A549 (cell line): ENCODE measurements around the gene ULK4. TPM values are rescaled to one million over a fixed set of nuclear protein-coding genes. Genes with fewer than 3 reads are reported as not detected.

Source experiments
- ATAC-seq, 2 experiments: fragments of 200-7000 bp in 1 of 2; fragments of >200 bp in 1 of 2; cut with Nextera tagmentation in 1 of 2; cut with Tn5 transposase in 1 of 2; 3 replicates each; pipeline versions ENCODE4 v1.8.0 to v1.9.1; 2018 to 2020; ENCODE audit warnings: mild to moderate bottlenecking in 1 of 2, moderate library complexity in 1 of 2
- CTCF ChIA-PET: fragments of 300-600 bp; sonication (Branson Sonifier 250); formaldehyde crosslinking; extraction: SDS; loops from one replicate; lab custom pipeline; 2021; ENCODE audit warnings: antibody characterized with exemption, inconsistent platforms; lab: Yijun Ruan, JAX
- POLR2A ChIA-PET: fragments of 350-600 bp; formaldehyde crosslinking; extraction: SDS; loops from one replicate; lab custom pipeline; 2021; ENCODE audit warnings: antibody characterized with exemption, inconsistent platforms; lab: Yijun Ruan, JAX
- DNase-seq, 2 experiments: peaks; one replicate each; pipeline versions ENCODE4 v3.0.0 to v3.0.0-alpha.2; 2011 to 2016; ENCODE audit warnings: low read depth in 1 of 2, low spot score in 1 of 2
- FAIRE-seq: peaks from 2 replicates; lab custom pipeline; 2011; peaks lifted over from hg19 to GRCh38; lab: Jason Lieb, UNC
- H3K27ac ChIP-seq, 2 experiments: fragments of >200 bp; sonication (Bioruptor Twin); formaldehyde crosslinking; 3 replicates each; pipeline ENCODE4 v1.5.1; 2016 to 2017
- H3K4me1 ChIP-seq: fragments of >200 bp; sonication (Bioruptor Twin); formaldehyde crosslinking; 3 replicates; pipeline ENCODE4 v1.6.1; 2016
- H3K4me2 ChIP-seq: fragments of >200 bp; sonication (Bioruptor Twin); formaldehyde crosslinking; 3 replicates; pipeline ENCODE4 v1.6.1; 2016
- H3K4me3 ChIP-seq: fragments of >200 bp; sonication (Bioruptor Twin); formaldehyde crosslinking; 3 replicates; pipeline ENCODE4 v1.5.1; 2016
- H3K9me3 ChIP-seq: fragments of >200 bp; sonication (Bioruptor Twin); formaldehyde crosslinking; 3 replicates; pipeline ENCODE4 v1.6.1; 2016
- CBX2 ChIP-seq: fragments of 200-600 bp; sonication (generic); IDR thresholded peaks from 2 replicates; pipeline ENCODE4 v1.6.1; 2016; ENCODE audit warnings: low read depth, mild to moderate bottlenecking, borderline replicate concordance
- CBX8 ChIP-seq: fragments of 200-600 bp; sonication (generic); IDR thresholded peaks from 2 replicates; pipeline ENCODE4 v1.6.1; 2016
- CEBPB ChIP-seq, 2 experiments: fragments of >200 bp in 1 of 2; sonication (Bioruptor Twin) in 1 of 2; formaldehyde crosslinking in 1 of 2; IDR thresholded peaks; 2 replicates each; pipeline ENCODE4 v1.6.1; 2012 to 2016
- CHD2 ChIP-seq: fragments of 150-350 bp; IDR thresholded peaks from 2 replicates; pipeline ENCODE4 v1.6.1; 2014; ENCODE audit warnings: low read length; ENCODE audit not compliant: partially characterized antibody
- CTCF ChIP-seq: fragments of >200 bp; sonication (Bioruptor Twin); formaldehyde crosslinking; IDR thresholded peaks from 3 replicates; pipeline ENCODE4 v1.5.1; 2016
- E2F6 ChIP-seq: IDR thresholded peaks from 2 replicates; pipeline ENCODE4 v1.6.1; 2012; ENCODE audit warnings: low read depth, borderline replicate concordance
- EHF ChIP-seq: fragments of 250-450 bp; sonication (Bioruptor Pico); IDR thresholded peaks from 2 replicates; pipeline ENCODE4 v1.5.0; 2020; ENCODE audit warnings: mild to moderate bottlenecking
- EHMT2 ChIP-seq: fragments of 200-600 bp; sonication (generic); IDR thresholded peaks from 2 replicates; pipeline ENCODE4 v1.6.1; 2016; ENCODE audit warnings: antibody characterized with exemption, low read depth, mild to moderate bottlenecking, moderate library complexity
- ELK1 ChIP-seq: fragments of 150-350 bp; IDR thresholded peaks from 2 replicates; pipeline ENCODE4 v1.6.1; 2014; ENCODE audit warnings: low read depth, mild to moderate bottlenecking, low read length
- EP300 ChIP-seq, 2 experiments: fragments of >200 bp; sonication (Bioruptor Twin); formaldehyde crosslinking; IDR thresholded peaks; 2 replicates in 1 of 2; 3 replicates in 1 of 2; pipeline ENCODE4 v1.6.1; 2016 to 2017
- ESRRA ChIP-seq: fragments of 150-350 bp; IDR thresholded peaks from 2 replicates; pipeline ENCODE4 v1.6.1; 2014; ENCODE audit warnings: mild to moderate bottlenecking, low read length, borderline replicate concordance
- FOSB ChIP-seq: fragments of 250-450 bp; sonication (Bioruptor Pico); IDR thresholded peaks from 2 replicates; pipeline ENCODE4 v1.5.0; 2020; ENCODE audit warnings: mild to moderate bottlenecking, moderate library complexity
- FOSL2 ChIP-seq, 2 experiments: fragments of 450-650 bp in 1 of 2; fragments of >200 bp in 1 of 2; sonication (Bioruptor Twin) in 1 of 2; formaldehyde crosslinking; IDR thresholded peaks; 2 replicates each; pipeline versions ENCODE4 v1.5.0 to v1.6.1; 2016 to 2020; ENCODE audit warnings: mild to moderate bottlenecking in 1 of 2, moderate library complexity in 1 of 2
- HDAC2 ChIP-seq: fragments of 200-600 bp; sonication (generic); IDR thresholded peaks from 2 replicates; pipeline ENCODE4 v1.6.1; 2016
- HEYL ChIP-seq: fragments of 250-450 bp; sonication (Bioruptor Pico); IDR thresholded peaks from 2 replicates; pipeline ENCODE4 v1.8.0; 2021; ENCODE audit warnings: mild to moderate bottlenecking, moderate library complexity
- HMGXB4 ChIP-seq: fragments of 250-450 bp; sonication (Bioruptor Pico); IDR thresholded peaks from 2 replicates; pipeline ENCODE4 v1.5.0; 2021; ENCODE audit warnings: mild to moderate bottlenecking, moderate library complexity, borderline replicate concordance
- HOXB13 ChIP-seq: fragments of 250-450 bp; sonication (Bioruptor Pico); IDR thresholded peaks from 2 replicates; pipeline ENCODE4 v1.5.0; 2020; ENCODE audit warnings: low read depth, mild to moderate bottlenecking, moderate library complexity
- JUN ChIP-seq, 2 experiments: fragments of >200 bp; sonication (Bioruptor Twin); formaldehyde crosslinking; IDR thresholded peaks; 2 replicates in 1 of 2; 3 replicates in 1 of 2; pipeline ENCODE4 v1.6.1; 2016 to 2017
- JUNB ChIP-seq: fragments of >200 bp; sonication (Bioruptor Twin); formaldehyde crosslinking; IDR thresholded peaks from 2 replicates; pipeline ENCODE4 v1.6.1; 2016
- MAX ChIP-seq: IDR thresholded peaks from 2 replicates; pipeline ENCODE4 v1.6.1; 2012
- MAZ ChIP-seq: fragments of 150-350 bp; IDR thresholded peaks from 2 replicates; pipeline ENCODE4 v1.6.1; 2014; ENCODE audit warnings: antibody characterized with exemption, low read depth, low read length, borderline replicate concordance
- NFE2L2 ChIP-seq: fragments of 150-350 bp; conservative IDR thresholded peaks from 2 replicates; pipeline ENCODE4 v1.6.1; 2014; ENCODE audit warnings: low read length
- NR3C1 ChIP-seq: fragments of >200 bp; sonication (Bioruptor Twin); formaldehyde crosslinking; IDR thresholded peaks from 3 replicates; pipeline ENCODE4 v1.6.1; 2017
- POLR2A ChIP-seq: IDR thresholded peaks from 2 replicates; pipeline ENCODE4 v1.6.1; 2012; ENCODE audit warnings: mild to moderate bottlenecking, low read length
- POLR2AphosphoS2 ChIP-seq: conservative IDR thresholded peaks from 2 replicates; pipeline ENCODE4 v1.6.1; 2012; ENCODE audit warnings: low read length, improper control_type of control experiment, inconsistent platforms
- RAD21 ChIP-seq, 2 experiments: fragments of >200 bp in 1 of 2; sonication (Bioruptor Twin) in 1 of 2; formaldehyde crosslinking in 1 of 2; IDR thresholded peaks in 1 of 2; conservative IDR thresholded peaks in 1 of 2; 2 replicates in 1 of 2; 3 replicates in 1 of 2; pipeline ENCODE4 v1.6.1; 2012 to 2018; ENCODE audit warnings: inconsistent platforms in 1 of 2
- RCOR1 ChIP-seq: fragments of 150-350 bp; IDR thresholded peaks from 2 replicates; pipeline ENCODE4 v1.6.1; 2014; ENCODE audit warnings: antibody characterized with exemption, low read length, low read depth
- RFX5 ChIP-seq: fragments of 450-650 bp; IDR thresholded peaks from 2 replicates; pipeline ENCODE4 v1.7.1; 2014; ENCODE audit warnings: antibody characterized with exemption, mild to moderate bottlenecking, moderate library complexity
- SMC3 ChIP-seq: fragments of >200 bp; sonication (Bioruptor Twin); formaldehyde crosslinking; IDR thresholded peaks from 3 replicates; pipeline ENCODE4 v1.6.1; 2018; ENCODE audit warnings: inconsistent platforms
- TFCP2L1 ChIP-seq: fragments of 250-450 bp; sonication (Bioruptor Pico); IDR thresholded peaks from 2 replicates; pipeline ENCODE4 v1.5.0; 2021; ENCODE audit warnings: mild to moderate bottlenecking
- USF2 ChIP-seq: fragments of 450-650 bp; IDR thresholded peaks from 2 replicates; pipeline ENCODE4 v1.6.1; 2014; ENCODE audit warnings: antibody characterized with exemption
- ZSCAN20 ChIP-seq: fragments of 250-450 bp; sonication (Bioruptor Pico); IDR thresholded peaks from 2 replicates; pipeline ENCODE4 v1.8.0; 2022; ENCODE audit warnings: mild to moderate bottlenecking, moderate library complexity
- WGBS: methylation state at CpG from one replicate; pipeline ENCODE4 v1.1.6; 2017; ENCODE audit errors: missing lambda C conversion rate; 5-methylcytosine and 5-hydroxymethylcytosine counted together
- polyA plus RNA-seq, 4 experiments: library from polyadenylated mRNA; depleted of rRNA in 3 of 4; stranded (reverse); fragments of >200 nt; fragmentation: RNase III in 1 of 4; extraction: RNeasy Plus Mini Kit Qiagen cat#74134 plus additional on column Dnase treatment in 1 of 4; gene quantifications; 2 replicates in 3 of 4; 3 replicates in 1 of 4; pipeline ENCODE4 v1.2.3, GENCODE V29; 2011 to 2017

ULK4 gene
- polyA plus RNA-seq, 2 of the 4 experiments (the other 2 are of a cell fraction) = 4.9 to 7.7 TPM

GRCh38 chr3:41598402-41599126, 363.3 kb downstream of the ULK4 start:
- CTCF ChIA-PET = interaction anchor here (0.6 kb wide), 1 partner anchor 61 kb away, joined by 3 read pairs; no protein-coding TSS in a partner anchor
- Histone ChIP-seq H3K9me3 (no peaks in the 10 kb centered on the region), H3K4me3 (no peak overlapping the region), H3K4me1 (no peaks in the 10 kb centered on the region), H3K27ac (no peak overlapping the region), H3K4me2 (no peak overlapping the region)
- WGBS = 60% methylated on average over 8 of the region's 8 CpGs
- POLR2A ChIA-PET = no interaction called here
- no peak for ATAC-seq
- DNase-seq = no peak
- TF ChIP-seq EHMT2 = no peak
- TF ChIP-seq HDAC2 = no peak
- no peak for TF ChIP-seq E2F6
- no peak for TF ChIP-seq FOSB
- TF ChIP-seq HMGXB4 (CRISPR knock-in tag) = no peak
- TF ChIP-seq ESRRA = no peak
- no peak for TF ChIP-seq TFCP2L1 (CRISPR knock-in tag)
- no peak for TF ChIP-seq CBX2
- TF ChIP-seq JUN (IDR thresholded peaks at IDR 0.05) = no peak
- no peak for TF ChIP-seq POLR2A
- TF ChIP-seq NFE2L2 = no peak
- no peak for TF ChIP-seq ELK1
- TF ChIP-seq CHD2 = no peak
- TF ChIP-seq MAZ = no peak
- TF ChIP-seq POLR2AphosphoS2 = no peak
- no peak for TF ChIP-seq USF2
- no peak for TF ChIP-seq EP300 (IDR thresholded peaks at IDR 0.05)
- TF ChIP-seq CTCF = no peak
- no peak for TF ChIP-seq RAD21 (conservative IDR thresholded peaks at IDR 0.05 in 1 of 2, IDR thresholded peaks at IDR 0.05 in 1 of 2)
- TF ChIP-seq RCOR1 = no peak
- no peak for FAIRE-seq

GRCh38 chr3:41593774-41594173, 368.1 kb downstream of the ULK4 start:
- CTCF ChIA-PET = interaction anchor here (0.9 to 1.6 kb wide), 3 partner anchors 13 to 33 kb away, joined by 3 read pairs; no protein-coding TSS in a partner anchor
- DNase-seq (no peak), FAIRE-seq (no peak), ATAC-seq (no peak)
- H3K4me3 ChIP-seq = no peak overlapping the region
- 82% methylated on average over 5 of the region's 5 CpGs for WGBS
- POLR2A ChIA-PET = no interaction called here
- no peaks in the 10 kb centered on the region for H3K4me1 ChIP-seq
- H3K4me2 ChIP-seq = no peak overlapping the region
- no peaks in the 10 kb centered on the region for H3K9me3 ChIP-seq
- H3K27ac ChIP-seq = no peak overlapping the region
- TF ChIP-seq RCOR1 = no peak
- TF ChIP-seq EHF = no peak
- no peak for TF ChIP-seq CBX8
- no peak for TF ChIP-seq ZSCAN20 (CRISPR knock-in tag)
- TF ChIP-seq HDAC2 = no peak
- no peak for TF ChIP-seq CBX2
- TF ChIP-seq JUN (IDR thresholded peaks at IDR 0.05) = no peak
- TF ChIP-seq NR3C1 = no peak
- TF ChIP-seq EP300 (IDR thresholded peaks at IDR 0.05) = no peak
- TF ChIP-seq JUNB = no peak
- no peak for TF ChIP-seq RFX5
- no peak for TF ChIP-seq CEBPB (IDR thresholded peaks at IDR 0.05)
- TF ChIP-seq SMC3 = no peak
- TF ChIP-seq MAX = no peak
- TF ChIP-seq HEYL (CRISPR knock-in tag) = no peak
- TF ChIP-seq HOXB13 (CRISPR knock-in tag) = no peak
- no peak for TF ChIP-seq FOSL2 (IDR thresholded peaks at IDR 0.05)
- TF ChIP-seq FOSL2 (CRISPR knock-in tag; IDR thresholded peaks at IDR 0.05) = no peak
